HG02938 (cell line): ENCODE data around the gene TMEM100.

Experiments used
- ATAC-seq: cut with Tn5 transposase; IDR thresholded peaks from one replicate; pipeline ENCODE4 v1.9.1; 2021; ENCODE audit warnings: mild to moderate bottlenecking, moderate library complexity; ENCODE audit not compliant: unreplicated experiment

Gene TMEM100

DNA sequence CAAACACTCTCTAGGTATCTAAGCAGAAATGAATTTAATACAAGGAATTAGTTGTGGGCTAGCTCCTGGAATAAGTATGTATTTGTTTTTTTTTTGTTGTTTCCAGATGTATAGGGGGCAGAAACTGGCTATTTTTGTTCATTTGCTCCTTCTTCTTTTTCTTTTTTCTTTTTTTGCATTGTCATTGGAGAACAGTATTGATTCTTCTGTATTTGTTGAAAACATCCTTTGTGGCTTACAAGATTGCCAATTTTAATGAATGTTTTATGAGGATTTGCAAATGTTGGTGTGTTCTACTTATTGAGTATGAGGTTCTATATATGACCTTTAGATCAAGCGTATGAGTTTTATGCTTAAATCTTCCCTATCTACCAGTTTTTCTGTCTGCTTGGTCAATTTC, 22.6 kb upstream of the TMEM100 start:
- ATAC-seq, result no peak

DNA sequence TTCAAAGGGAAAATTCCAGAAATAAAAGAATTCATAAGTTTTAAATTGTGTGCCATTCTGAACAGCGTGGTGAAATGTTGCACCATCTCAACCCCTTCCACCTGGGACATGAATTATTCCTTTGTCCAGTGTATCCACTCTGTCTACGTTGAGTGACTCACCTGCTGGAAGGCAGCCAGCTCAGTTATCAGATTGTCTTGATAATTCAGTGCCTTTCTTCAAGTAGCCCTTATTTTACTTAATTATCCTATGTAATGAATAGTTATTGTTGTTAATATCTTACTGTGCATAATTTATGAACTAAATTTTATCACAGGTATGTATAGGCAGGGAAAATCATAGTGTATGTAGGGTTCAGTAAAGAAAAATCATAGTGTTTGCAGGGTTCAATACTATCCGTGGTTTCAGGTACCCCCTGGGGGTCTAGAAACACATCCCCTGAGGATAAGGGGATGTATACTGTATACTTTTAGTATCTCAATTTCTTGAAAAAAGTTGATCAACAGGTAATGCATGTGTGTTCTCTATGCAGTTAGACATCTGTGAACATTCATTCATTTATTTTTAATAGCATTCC, 20.5 kb upstream of the TMEM100 start:
- ATAC-seq, result peak; percentile 20

GRCh38 chr17:55742272-55743102, 19.8 kb upstream of the TMEM100 start:
- ATAC-seq, result peak; percentile 99

GRCh38 chr17:55741356-55741700, 18.7 kb upstream of the TMEM100 start:
- no peak for ATAC-seq

- ATAC-seq, result no peak
These were observed 18.1 kb upstream of the TMEM100 start for GRCh38 chr17:55740511-55741355.

DNA sequence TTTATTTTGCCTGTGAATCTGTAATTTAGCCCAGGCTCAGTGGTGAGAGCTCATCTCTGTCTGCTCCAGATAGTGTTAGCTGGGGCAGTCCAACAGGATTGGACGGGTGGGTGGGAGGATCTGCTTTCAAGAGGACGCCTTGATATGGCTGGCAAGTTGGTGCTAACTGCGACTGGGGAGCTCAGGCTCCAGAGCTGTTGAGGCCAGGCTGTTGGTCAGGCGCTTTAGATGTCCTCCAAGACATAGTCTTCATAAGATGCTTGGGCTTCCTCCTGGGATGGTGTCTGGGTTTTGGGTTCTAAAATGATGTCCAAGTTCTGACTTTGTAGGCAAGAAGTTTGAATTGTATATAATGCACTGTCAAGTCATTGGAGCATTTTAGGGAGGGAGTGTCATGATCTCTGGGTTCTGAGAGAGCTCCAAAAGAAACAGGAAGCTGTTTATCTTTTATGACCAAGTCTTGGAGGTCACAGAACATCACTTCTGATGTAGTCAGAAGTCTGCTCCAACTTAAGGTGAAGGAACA, 15.4 kb upstream of the TMEM100 start:
- ATAC-seq, result no peak

DNA sequence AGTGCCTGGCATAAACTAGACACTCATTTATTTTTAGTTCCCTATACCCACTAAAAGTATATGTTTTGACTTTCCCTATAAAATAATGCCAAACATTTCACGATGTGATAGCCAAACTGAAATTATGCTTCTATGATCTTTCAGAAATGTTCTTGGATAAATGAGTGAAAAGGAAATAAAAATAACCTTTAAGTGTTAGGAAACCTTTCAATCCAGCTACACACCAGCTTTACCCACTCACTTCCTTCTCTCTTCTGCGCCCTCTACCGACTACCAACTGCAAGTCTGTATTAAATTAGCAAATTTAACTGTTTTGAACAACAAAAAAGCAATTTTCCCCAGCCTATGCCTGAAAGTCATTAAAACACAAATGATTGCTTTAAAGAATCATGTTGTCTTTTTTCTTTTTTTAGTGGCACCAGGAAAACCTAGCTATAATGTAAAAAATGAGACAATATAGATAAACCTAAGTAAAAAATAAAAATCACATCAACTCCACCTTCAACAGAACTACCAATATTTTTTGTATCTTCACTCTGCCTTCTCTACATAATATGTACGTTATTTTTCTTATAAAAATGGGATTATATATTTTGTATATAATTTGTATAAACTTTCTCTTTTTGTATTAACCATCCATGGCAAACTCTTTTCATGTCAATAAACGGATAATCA, 13.2 kb upstream of the TMEM100 start:
- ATAC-seq, result no peak

- peak; percentile 61 for ATAC-seq
These were observed 11.6 kb upstream of the TMEM100 start for GRCh38 chr17:55734128-55734781.

DNA sequence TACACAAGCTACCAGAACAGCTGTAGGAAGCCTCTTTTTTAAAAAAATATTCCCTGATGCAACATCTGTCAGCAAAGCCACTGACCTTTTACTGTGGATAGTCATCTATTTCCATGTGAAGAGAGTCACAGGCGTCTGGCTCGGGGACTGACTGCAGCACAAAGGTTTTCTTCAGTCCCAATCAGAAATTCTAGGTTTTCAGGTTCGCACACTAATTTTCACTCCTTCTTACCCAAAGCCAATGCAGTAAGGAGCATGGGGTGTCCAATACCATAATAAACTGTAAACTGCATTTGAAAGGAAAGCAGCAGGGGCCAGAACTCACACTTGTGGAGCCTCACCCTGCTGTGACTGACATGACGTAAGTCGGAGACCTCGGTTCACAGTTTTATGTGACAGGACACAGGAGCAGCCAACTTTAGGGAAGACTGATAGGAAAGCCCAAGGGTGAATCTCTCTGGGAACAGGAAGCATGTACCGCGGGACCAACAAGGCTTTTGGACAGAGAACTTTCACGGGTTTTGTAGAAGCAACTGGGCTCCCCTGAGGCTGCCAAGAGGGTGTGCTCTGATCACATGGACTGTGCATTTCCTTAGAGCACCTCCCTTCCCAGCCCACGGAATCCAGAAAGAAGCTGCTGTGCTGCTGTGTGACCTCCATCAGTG, 9.1 kb upstream of the TMEM100 start:
- no peak for ATAC-seq

DNA sequence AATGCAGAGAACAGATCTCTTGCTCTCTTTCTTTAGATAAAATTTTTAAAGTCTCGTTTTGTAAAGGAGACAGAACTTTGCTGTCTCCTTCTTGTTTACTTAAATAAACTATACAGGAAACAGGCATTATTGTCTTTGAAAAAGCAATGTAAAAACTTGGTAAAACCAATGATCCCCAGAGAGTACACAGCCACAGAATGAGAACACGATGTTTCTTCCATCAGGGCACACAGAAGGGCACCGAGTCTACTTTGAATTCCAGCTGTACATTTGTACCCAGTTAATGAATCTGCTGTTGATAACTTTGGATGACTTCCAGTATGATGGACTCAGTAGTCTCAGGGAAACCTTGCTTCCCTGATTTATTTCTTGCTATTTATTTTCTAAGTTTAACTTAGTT, 8.1 kb upstream of the TMEM100 start:
- no peak for ATAC-seq

DNA sequence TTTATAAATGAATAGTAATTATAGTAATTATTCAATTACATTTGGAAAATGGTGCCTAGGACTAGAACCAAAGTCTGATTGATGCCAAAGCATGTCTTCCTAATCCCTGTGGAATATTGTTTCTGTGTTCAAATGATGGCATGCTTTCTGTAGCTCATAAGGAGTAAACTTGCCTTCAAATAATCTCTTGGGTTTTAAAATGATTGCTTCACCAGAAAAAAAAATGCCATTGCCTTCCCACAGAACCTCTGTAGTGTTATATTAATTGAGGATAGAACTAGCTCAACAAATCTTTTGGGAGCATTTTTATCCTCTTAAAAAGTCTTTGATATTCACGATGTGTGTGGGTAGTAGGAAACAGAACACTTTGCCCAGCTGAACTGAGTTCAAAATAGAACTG, 7.7 kb upstream of the TMEM100 start:
- ATAC-seq, result no peak

- no peak for ATAC-seq
These were observed 6.8 kb upstream of the TMEM100 start for GRCh38 chr17:55729484-55729883.

DNA sequence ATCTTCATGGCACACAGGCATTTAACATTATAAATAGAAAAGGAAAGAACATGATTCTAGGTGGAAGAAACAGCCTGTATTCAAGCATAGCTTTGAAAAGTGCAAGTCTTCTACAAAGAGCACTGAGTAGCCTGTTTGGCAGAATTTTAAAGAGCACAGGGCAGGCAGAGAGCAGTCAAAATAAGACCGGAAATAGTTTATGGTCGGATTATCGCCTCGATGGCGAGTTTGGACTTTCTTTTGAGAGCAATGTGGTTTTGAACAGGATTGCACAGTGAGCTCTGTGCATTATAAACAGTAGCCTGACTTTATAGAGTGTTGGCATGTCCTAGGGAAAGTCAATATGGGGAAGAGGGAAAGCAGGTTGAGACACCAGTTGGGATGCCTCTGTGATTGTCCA, 6.2 kb upstream of the TMEM100 start:
- no peak for ATAC-seq

DNA sequence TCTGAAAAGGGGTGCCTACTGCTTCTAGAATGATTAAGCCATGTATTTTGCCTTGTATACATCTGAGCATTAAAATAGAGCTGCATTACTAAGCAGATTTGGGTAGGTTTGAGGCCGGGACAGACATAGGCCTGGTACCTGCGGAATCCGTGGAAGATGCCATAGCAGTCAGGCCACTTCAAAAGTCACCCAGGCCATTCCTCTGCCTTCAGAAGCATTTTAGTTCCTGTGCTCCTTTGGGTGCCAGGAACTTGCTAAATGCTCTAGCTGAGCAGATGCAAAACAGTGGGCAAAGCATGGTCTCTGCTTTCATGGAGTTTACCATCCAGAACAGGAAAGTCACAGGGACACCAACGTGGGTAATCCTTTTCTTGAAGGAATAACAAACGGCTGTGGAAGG, 5.7 kb upstream of the TMEM100 start:
- ATAC-seq, result no peak

DNA sequence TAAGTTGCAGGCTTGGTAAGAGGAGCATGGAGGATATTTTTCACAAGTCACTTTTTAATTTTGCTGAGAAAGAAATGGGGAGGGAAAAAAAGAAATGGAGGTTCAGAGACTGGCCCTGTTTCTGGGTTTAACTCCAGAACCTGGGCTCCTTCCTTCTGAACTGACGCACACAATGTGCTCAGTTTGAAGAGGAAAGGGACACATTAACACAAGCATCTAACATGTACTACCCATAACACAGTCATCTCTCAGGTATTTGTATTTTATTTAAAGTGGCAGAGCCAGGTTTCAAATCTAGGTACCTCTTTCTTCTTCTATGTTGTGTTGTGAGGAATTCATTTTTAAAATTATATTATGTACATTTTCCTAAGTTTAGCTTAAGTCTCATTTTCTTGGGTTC, 5.3 kb upstream of the TMEM100 start:
- ATAC-seq, result no peak

DNA sequence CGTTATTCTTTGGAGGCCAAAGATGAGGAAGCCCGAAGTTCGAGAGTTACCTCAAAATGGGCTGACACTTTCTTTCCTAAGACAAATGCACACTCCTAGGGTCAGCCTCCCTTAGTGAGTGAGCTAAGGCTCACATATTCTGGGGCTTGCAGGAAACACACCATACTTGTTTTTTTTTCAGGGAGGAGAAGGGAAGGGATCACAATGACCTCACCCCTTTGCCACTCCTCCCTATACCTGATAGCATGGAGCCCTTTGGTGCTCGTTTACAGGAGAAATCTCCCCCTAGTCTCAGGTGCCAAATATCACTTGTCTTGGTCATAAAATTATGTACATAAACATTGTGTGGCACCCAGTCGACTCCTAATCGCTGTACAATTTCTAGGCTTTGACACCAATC, 4.6 kb upstream of the TMEM100 start:
- no peak for ATAC-seq

GRCh38 chr17:55726440-55726839, 3.8 kb upstream of the TMEM100 start:
- no peak for ATAC-seq

DNA sequence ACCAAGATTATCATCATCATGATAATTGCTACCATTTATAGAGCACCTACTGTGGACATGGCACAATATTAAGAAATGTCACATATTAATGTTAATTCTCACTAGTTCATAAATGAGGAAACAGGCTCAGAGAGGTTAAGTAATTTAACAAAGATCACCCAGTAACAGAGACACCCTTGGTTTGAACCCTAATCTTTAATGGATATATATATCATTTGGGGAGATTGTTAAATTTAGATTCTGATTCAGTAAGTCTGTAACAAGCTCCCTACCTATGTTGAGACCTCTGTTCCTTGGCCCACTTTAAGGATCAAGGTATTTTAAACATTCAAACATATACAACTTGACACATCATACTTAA, 804 bp upstream of the TMEM100 start:
- no peak for ATAC-seq

DNA sequence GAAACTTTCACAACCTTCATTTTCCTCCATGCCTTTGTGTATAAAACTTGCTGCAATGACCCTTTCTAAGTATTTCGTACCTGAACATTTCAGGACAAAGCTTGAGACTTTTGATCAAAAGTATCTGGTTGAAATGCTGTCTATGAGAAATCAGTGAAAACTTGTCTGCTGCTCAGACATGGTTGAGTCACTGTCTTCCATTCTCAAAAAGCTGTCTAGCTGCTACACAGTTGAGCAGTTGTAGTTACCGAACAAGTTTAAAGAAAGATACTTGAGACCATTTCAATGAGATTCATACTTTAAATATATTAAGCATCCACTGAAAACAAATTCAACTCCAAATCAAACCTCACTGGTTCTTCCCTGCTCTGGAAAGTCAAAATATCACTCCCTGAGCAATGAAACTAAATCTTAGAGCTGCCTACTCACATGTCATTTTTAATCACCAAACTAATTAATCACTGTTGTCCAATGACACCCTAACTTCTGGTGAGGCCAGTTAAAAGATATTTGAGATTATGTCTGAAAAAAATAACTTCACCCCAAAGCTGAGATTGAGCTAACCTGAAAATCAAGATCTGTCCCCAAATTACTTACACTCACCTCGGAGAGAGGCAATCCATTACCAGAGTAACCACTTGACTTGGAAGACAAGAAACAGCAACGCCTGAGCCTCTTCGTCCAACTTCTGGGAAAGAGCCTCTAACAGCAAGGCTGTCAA, 488 bp downstream of the TMEM100 start:
- ATAC-seq, result no peak
